NCI-H1092 (cell line): ENCODE results near the gene SNX10.
A peak's percentile ranks its signal among the peaks of the same experiment; 100 is the strongest.
"Not testable (repeated sequence)": the region's sequence is repeated elsewhere in the genome, so short reads cannot be mapped to it uniquely, and the experiment has no call there.

ENCODE experiments used
- DNase-seq: peaks from one replicate; lab custom pipeline; 2025; lab: John Stamatoyannopoulos, UW

Gene SNX10

GRCh38 chr7:26291699-26292538, at the start of gene SNX10:
TSS of gene SNX10 (plus strand) at chr7:26291862. CDS start at chr7:26346443, 54,581 bp downstream.
- DNase-seq, result peak; percentile 74

DNA sequence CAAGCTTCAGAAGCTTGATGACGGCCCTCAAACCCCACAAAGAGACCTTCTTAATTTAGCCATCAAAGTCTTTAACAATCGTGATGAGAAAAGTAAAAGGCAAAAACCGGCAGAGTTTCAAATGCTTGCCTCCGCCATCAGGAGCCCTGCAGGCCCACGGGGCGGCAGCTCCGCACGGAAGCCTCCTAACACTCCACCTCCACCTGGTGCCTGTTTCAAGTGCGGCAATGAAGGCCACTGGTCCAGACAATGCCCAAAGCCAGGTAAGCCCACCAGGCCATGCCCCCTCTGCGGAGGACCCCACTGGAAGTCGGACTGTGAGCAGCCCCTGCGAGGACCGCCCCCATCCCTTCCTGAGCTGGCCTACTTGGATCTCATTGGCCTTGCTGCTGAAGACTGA, 46.5 kb upstream of the SNX10 start:
- no peak for DNase-seq

DNA sequence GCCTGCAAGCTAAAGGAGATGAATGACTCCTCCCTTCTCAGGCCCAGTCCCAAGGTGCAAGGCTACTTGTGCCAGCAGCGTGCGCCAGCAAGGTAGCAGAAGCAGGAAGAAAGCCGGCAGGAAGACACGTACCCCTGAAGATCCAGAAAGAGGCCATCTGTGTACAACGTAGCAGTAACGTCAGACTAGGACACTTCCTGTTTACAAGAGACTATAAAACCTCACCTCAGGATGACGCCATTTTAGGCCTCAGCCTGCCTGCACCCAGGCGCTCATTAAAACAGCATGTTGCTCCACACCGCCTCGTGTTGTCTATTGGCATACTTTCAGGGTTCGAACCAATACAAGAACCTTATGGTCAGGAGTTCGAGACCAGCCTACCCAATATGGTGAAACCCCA, 41.4 kb upstream of the SNX10 start:
- DNase-seq, result no peak

DNA sequence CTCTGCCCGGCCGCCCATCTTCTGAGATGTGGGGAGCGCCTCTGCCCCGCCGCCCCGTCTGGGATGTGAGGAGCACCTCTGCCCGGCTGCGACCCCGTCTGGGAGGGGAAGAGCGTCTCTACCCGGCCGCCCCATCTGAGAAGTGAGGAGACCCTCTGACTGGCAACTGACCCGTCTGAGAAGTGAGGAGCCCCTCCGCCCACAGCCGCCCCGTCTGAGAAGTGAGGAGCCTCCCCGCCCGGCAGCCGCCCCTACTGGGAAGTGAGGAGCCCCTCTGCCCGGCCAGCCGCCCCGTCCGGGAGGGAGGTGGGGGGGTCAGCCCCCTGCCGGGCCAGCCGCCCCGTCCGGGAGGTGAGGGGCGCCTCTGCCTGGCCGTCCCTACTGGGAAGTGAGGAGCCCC, 29.8 kb upstream of the SNX10 start:
- not testable (repeated sequence) for DNase-seq

- no peak for DNase-seq
Measured at GRCh38 chr7:26265065-26265464, 26.6 kb upstream of the SNX10 start.

DNA sequence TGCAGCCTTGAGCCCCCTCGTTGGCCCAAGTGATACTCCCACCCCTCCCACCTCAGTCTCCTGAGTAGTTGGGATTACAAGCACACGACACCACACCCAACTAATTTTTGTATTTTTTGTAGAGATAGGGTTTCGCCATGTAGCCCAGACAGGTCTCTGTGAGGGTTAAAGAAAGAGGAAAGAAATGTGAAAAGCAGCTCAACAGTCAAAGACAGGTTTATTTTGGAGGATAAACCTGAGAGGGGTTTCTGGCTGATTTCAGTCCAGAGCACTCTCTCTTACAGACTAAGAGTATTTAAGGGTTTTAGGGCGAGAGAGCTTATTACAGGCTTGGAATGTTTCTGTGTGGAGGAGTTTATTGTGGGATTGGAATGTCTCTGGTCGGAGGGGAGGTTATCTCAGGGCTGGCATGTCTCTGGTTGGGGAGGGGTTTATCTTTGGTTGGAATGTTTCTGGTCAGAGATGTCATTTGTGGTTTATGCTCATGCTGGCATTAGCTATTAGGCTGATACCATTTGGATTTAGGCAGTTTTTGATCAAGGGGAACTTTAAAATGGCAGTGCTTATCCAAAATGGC, 26.1 kb upstream of the SNX10 start:
- no peak for DNase-seq

DNA sequence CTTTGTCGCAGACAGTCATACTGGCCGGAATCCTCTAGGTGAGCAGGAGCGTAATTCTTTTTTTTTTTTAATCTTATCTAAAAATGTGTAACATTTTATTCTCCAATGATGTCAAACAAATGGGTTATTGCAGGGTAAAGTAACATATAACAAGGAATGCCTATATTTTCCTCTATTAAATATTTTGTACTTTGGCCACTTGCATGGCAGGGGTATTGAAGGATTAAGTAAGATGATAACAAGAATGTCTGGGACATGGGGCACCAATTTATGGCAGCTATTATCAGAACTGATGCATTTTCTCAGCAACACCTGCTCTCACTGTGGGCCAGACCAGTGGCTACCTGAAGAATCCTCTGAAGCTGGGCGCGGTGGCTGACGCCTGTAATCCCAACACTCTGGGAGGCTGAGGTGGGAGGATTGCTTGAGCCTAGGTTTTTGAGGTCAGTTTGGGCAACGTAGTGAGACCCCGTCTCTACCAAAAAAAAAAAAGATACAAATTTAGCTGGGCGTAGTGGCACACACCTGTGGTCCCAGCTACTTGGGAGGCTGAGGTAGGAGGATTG, 24.0 kb upstream of the SNX10 start:
- no peak for DNase-seq

- DNase-seq, result no peak
Measured at GRCh38 chr7:26275213-26275612, 16.4 kb upstream of the SNX10 start.

DNA sequence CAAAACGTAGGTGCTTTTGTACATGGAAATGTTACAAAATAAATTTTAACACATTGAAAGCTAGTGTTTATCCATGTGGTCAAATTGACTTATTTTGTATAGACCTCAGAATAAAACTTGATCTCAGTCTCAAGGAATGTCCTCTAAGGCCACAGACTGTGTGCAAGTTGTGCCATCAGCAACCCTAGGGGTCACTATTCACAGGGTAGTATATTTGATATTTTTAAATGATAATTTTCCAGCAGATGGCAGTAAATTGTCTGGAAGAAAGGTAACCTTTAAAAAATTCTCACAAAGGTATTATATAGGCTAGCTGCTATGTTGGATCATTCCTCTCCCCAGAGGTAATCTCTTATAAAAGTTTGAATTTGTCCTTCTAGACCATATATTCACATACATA, 12.9 kb upstream of the SNX10 start:
- DNase-seq, result peak; percentile 17

DNA sequence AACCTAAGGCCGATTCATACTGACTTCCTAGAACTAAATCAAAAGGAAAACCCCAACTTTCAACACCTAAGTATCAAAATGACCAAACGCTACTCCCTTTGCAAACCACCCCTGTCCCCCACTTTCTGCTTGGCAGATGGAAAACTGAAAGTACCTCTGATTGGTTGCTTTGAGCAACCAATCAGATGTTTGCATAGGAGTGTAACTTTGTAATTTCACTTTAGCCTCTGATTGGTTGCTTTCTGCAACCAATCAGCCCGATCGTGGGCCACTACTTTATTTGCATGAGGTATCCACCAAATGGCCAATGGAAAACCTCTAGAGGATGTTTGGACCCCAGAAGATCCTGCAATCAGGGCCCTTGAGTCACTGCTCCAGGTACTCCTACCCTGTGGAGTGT, 12.3 kb upstream of the SNX10 start:
- no peak for DNase-seq

DNA sequence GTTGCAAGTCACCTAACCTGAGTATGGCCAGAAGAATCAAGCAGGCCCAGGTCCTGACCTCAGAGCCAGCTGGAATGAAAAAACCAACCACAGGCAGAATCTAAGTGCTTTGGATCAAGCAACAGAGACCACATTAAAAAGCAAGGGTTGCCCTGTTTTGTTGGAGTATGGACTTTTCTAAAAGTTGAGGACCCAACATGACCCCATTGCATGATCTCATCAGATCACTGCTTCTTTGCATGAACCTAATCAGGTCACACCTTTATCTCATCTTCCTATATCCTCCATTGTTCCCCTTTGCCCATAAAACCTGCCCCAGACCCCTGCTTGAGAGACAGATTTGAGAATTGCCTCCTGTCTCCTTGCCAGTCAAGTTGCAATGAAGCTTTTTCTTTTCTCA, 11.6 kb upstream of the SNX10 start:
- DNase-seq, result no peak

- DNase-seq, result no peak
Measured at GRCh38 chr7:26280723-26281122, 10.9 kb upstream of the SNX10 start.

- DNase-seq, result no peak
Measured at GRCh38 chr7:26284477-26284876, 7.2 kb upstream of the SNX10 start.

- DNase-seq, result no peak
Measured at GRCh38 chr7:26284995-26285632, 6.5 kb upstream of the SNX10 start.

DNA sequence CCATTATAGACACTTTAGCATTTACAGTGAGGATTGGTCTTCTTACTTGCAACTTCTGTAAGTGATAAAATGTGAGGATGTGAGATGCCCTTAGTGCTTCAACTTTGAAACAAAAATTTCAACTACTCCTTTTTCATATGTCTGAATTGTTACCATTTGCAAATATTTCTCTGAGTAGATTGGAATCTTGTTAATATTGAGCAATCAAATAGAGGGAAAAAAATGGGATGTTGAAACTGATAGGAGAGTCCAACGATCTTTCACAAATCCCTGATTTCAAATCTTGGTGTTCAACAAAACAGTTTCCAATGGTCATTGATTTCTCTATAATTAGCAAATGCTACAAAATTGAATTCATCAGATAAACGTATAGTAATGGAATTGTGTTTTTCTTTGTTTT, 5.5 kb upstream of the SNX10 start:
- no peak for DNase-seq

- not testable (repeated sequence) for DNase-seq
Measured at GRCh38 chr7:26288126-26288525, 3.5 kb upstream of the SNX10 start.

DNA sequence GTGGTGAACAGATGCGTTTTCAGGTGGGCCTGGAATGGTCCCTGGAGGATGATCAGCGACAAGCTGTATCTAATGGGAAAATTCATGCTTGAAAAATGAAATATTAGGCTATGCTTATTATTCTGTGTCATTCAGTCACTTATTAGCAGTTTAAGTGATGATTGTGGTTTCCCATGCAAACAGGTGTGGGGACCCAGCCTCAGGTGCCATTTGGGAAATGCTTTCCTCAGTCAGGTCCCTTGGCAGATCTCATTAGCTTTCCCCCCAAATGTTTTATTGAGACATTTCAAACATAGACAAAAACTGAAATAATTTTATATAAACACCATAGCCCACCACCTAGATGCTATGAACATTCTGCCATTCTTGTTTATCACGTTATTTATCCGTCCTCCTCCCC, 411 bp upstream of the SNX10 start:
- no peak for DNase-seq

DNA sequence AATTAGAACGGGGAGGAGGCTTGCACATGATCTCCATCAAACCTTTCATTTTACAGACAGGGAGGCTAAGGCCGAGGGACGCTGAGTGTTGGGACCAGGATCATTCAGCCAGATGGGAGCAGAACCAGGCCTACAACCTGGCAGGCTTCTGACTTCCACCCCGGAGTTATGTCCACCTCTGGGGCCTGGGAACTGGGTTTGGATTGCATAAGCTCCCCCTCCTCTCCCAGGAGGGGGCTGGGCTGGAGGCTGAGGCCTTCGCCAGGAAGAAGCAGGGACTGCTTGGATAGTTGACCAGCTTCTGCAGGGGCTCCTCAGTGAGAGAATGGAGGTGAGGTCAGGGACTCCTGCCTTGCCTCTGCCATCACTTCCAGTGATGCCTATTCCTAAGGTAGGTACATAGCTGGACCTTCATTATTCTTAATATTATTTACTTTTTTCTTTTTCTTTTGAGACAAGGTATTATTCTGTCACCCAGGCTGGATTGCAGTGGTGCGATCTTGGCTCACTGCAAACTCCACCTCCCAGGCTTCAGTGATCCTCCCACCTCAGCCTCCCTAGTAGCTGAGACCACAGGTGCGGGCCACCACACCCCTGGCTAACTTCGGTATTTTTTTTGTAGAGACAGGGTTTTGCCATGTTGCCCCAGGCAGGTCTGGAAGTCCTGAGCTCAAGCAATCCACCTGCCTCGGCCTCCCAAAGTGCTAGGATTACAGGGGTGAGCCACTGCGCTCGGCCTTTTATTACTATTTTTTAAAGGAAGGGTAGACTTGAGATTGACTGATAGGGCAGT, 1.3 kb downstream of the SNX10 start:
- DNase-seq, result peak; percentile 9

DNA sequence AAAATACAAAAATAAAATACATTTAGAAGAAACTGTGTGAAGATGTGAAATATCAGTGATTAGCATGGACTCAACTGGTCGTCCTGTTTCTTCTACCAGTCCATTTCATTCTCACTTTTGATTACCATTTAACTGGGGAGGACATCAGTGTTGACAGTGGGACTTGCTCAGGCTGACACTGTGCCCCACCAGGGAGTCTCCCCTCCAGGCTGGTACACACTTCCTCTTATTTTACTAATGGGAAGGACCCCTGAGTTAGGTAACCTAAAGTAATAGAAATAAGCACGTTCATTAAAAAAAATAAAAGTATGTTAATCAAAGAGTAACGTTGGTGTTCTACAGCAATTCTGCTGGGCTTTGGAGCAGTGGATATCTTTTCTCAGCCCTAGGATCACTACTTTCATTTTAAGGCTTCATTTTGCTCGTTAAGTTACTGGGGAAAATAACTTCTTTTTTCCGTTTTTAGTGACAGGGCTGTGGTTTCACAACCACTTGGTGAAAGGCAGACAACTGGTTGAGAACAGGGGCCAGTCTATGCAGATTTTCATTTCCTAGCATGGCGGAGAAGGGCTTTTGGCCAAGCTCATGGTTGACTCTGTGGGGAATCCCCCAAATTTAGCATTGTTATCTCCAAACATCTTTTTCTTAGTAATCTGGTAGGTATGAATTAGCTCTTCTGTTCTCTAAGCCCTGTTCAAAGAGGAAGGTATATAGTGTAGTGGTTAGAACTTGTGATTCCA, 2.1 kb downstream of the SNX10 start:
- no peak for DNase-seq

GRCh38 chr7:26295015-26295414, 3.4 kb downstream of the SNX10 start:
- DNase-seq, result no peak

GRCh38 chr7:26295586-26295985, 3.9 kb downstream of the SNX10 start:
- no peak for DNase-seq
